ENCODE results near the gene POLR2L. TPM values are rescaled to one million over a fixed set of nuclear protein-coding genes. Genes with fewer than 3 reads are reported as not detected.

POLR2L gene
- total RNA-seq, 1 experiment from 2014 or later: 118 TPM

- peaks cover 63% of the 10 kb centered on the region for H3K36me3 Mint-ChIP-seq (ENCODE audit: insufficient read depth, unreplicated experiment)
- ChIA-PET POLR2A (interaction anchor here (0.6 to 3.4 kb wide), 6 partner anchors 8 to 183 kb away, joined by 3 to 14 read pairs (median 4); partner anchors contain the start of gene TSPAN4), CTCF (no interaction called here)
- no peak for TF ChIP-seq CTCF (IDR thresholded peaks at IDR 0.05; ENCODE audit: unreplicated experiment)
- H3K9me3 Mint-ChIP-seq (ENCODE audit: unreplicated experiment): no peaks in the 10 kb centered on the region
- intact Hi-C loops (cut with micrococcal nuclease): no loop called here
- DNase-seq (ENCODE audit: unreplicated experiment): no peak
- no peaks in the 10 kb centered on the region for H3K4me1 Mint-ChIP-seq (ENCODE audit: insufficient read depth, unreplicated experiment)
- no peak overlapping the region for H3K27ac Mint-ChIP-seq (ENCODE audit: low read depth, unreplicated experiment)
- no TSS peak for BruUV-seq (replicated peaks)
- no peaks in the 10 kb centered on the region for H3K27me3 Mint-ChIP-seq (ENCODE audit: insufficient read depth, unreplicated experiment)
- no peak overlapping the region for H3K4me3 Mint-ChIP-seq (ENCODE audit: unreplicated experiment)
These were observed 25.6 kb upstream of the POLR2L start for GRCh38 chr11:867856-868358.

- no TSS peak for BruUV-seq (replicated peaks)
- H3K4me1 Mint-ChIP-seq (ENCODE audit: insufficient read depth, unreplicated experiment): no peaks in the 10 kb centered on the region
These were observed 24.2 kb upstream of the POLR2L start for GRCh38 chr11:866481-866880.

GRCh38 chr11:865462-866430, 23.4 kb upstream of the POLR2L start:
- no TSS peak for BruUV-seq (replicated peaks)
- no peaks in the 10 kb centered on the region for H3K4me1 Mint-ChIP-seq (ENCODE audit: insufficient read depth, unreplicated experiment)
- H3K27me3 Mint-ChIP-seq (ENCODE audit: insufficient read depth, unreplicated experiment): no peaks in the 10 kb centered on the region
- no peak overlapping the region for H3K4me3 Mint-ChIP-seq (ENCODE audit: unreplicated experiment)
- DNase-seq (ENCODE audit: unreplicated experiment): no peak
- no peaks in the 10 kb centered on the region for H3K9me3 Mint-ChIP-seq (ENCODE audit: unreplicated experiment)
- H3K27ac Mint-ChIP-seq (ENCODE audit: low read depth, unreplicated experiment): no peak overlapping the region
- no peak for TF ChIP-seq CTCF (IDR thresholded peaks at IDR 0.05; ENCODE audit: unreplicated experiment)
- CTCF ChIA-PET: no interaction called here
- POLR2A ChIA-PET: interaction anchor here (3.4 kb wide), 1 partner anchor 19 kb away, joined by 14 read pairs; no protein-coding TSS in a partner anchor
- intact Hi-C loops (cut with micrococcal nuclease): no loop called here
- peaks cover 78% of the 10 kb centered on the region for H3K36me3 Mint-ChIP-seq (ENCODE audit: insufficient read depth, unreplicated experiment)

More at GRCh38 chr11:866481-866880, 24.2 kb upstream of the POLR2L start:
- intact Hi-C loops (cut with micrococcal nuclease): no loop called here
- no peak for TF ChIP-seq CTCF (IDR thresholded peaks at IDR 0.05; ENCODE audit: unreplicated experiment)
- ChIA-PET POLR2A (interaction anchor here (3.4 kb wide), 1 partner anchor 19 kb away, joined by 14 read pairs; no protein-coding TSS in a partner anchor), CTCF (no interaction called here)
- Mint-ChIP-seq H3K4me3 (ENCODE audit: unreplicated experiment) (no peak overlapping the region), H3K27me3 (ENCODE audit: insufficient read depth, unreplicated experiment) (no peaks in the 10 kb centered on the region), H3K27ac (ENCODE audit: low read depth, unreplicated experiment) (no peak overlapping the region), H3K9me3 (ENCODE audit: unreplicated experiment) (no peaks in the 10 kb centered on the region), H3K36me3 (ENCODE audit: insufficient read depth, unreplicated experiment) (peaks cover 75% of the 10 kb centered on the region)
- no peak for DNase-seq (ENCODE audit: unreplicated experiment)

GRCh38 chr11:864898-865297, 22.6 kb upstream of the POLR2L start:
- Mint-ChIP-seq H3K9me3 (ENCODE audit: unreplicated experiment) (no peaks in the 10 kb centered on the region), H3K27ac (ENCODE audit: low read depth, unreplicated experiment) (no peak overlapping the region), H3K36me3 (ENCODE audit: insufficient read depth, unreplicated experiment) (peaks cover 75% of the 10 kb centered on the region), H3K4me3 (ENCODE audit: unreplicated experiment) (no peak overlapping the region), H3K4me1 (ENCODE audit: insufficient read depth, unreplicated experiment) (no peaks in the 10 kb centered on the region), H3K27me3 (ENCODE audit: insufficient read depth, unreplicated experiment) (no peaks in the 10 kb centered on the region)
- POLR2A ChIA-PET: interaction anchor here (0.7 to 3.4 kb wide), 2 partner anchors 18 to 625 kb away, joined by 3 to 14 read pairs; no protein-coding TSS in a partner anchor
- intact Hi-C loops (cut with micrococcal nuclease): no loop called here
- TF ChIP-seq CTCF (IDR thresholded peaks at IDR 0.05; ENCODE audit: unreplicated experiment): no peak
- CTCF ChIA-PET: no interaction called here
- no TSS peak for BruUV-seq (replicated peaks)
- no peak for DNase-seq (ENCODE audit: unreplicated experiment)

All from MCF 10A (cell line).